CD4-positive, alpha-beta T cell (primary cell): ENCODE results near the gene GNPDA1. TPM values are rescaled to one million over a fixed set of nuclear protein-coding genes. Genes with fewer than 3 reads are reported as not detected.

Experiments
- ATAC-seq: fragments of 200-7000 bp; cut with Tn5 transposase; one replicate; pipeline ENCODE4 v1.10.0; 2022; ENCODE audit warnings: mild to moderate bottlenecking; ENCODE audit not compliant: poor library complexity
- CTCF ChIA-PET: fragments of 350-600 bp; sonication (Branson Sonifier 250); formaldehyde crosslinking; loops from one replicate; lab custom pipeline; 2021; ENCODE audit warnings: antibody characterized with exemption, inconsistent platforms; lab: Charles Lee
- POLR2A ChIA-PET: fragments of 350-600 bp; sonication (Branson Sonifier 250); formaldehyde crosslinking; loops from one replicate; lab custom pipeline; 2021; ENCODE audit warnings: antibody characterized with exemption, inconsistent platforms; lab: Charles Lee
- DNase-seq, 14 experiments: peaks; one replicate each; pipeline ENCODE4 v3.0.0-alpha.2; 2013 to 2020; ENCODE audit warnings: mixed read lengths in 2 of 14
- H3K27ac ChIP-seq, 2 donors: one replicate each; pipeline versions ENCODE4 v1.5.1 to v1.7.0; 2013; ENCODE audit warnings: low read length in 2 of 2, low read depth in 1 of 2, mild to moderate bottlenecking in 1 of 2
- H3K27me3 ChIP-seq, 2 experiments: 1 replicate in 1 of 2; 2 replicates in 1 of 2; pipeline versions ENCODE4 v1.6.1 to v1.7.0; 2013; ENCODE audit warnings: low read length in 2 of 2, control low read depth in 1 of 2, mild to moderate bottlenecking in 1 of 2, moderate library complexity in 1 of 2; ENCODE audit not compliant: insufficient read depth in 2 of 2, control insufficient read depth in 1 of 2
- H3K36me3 ChIP-seq: one replicate; pipeline ENCODE4 v1.6.1; 2013; ENCODE audit warnings: low read length, control low read depth; ENCODE audit not compliant: insufficient read depth
- H3K4me1 ChIP-seq: one replicate; pipeline ENCODE4 v1.6.1; 2013; ENCODE audit warnings: low read length, control low read depth; ENCODE audit not compliant: insufficient read depth
- H3K4me3 ChIP-seq: one replicate; pipeline ENCODE4 v1.5.1; 2013; ENCODE audit warnings: mild to moderate bottlenecking, low read length, moderate library complexity
- H3K9me3 ChIP-seq, 2 experiments: 1 replicate in 1 of 2; 2 replicates in 1 of 2; pipeline versions ENCODE4 v1.6.1 to v1.7.0; 2013; ENCODE audit warnings: low read length in 2 of 2, mild to moderate bottlenecking in 2 of 2, control low read depth in 1 of 2, moderate library complexity in 1 of 2; ENCODE audit not compliant: control insufficient read depth in 1 of 2, insufficient read depth in 1 of 2
- H3K27ac Mint-ChIP-seq: one replicate; pipeline ENCODE4 v1.8.0; 2020; ENCODE audit warnings: mixed read lengths
- H3K27me3 Mint-ChIP-seq: one replicate; pipeline ENCODE4 v1.8.0; 2021; ENCODE audit warnings: mixed read lengths
- H3K36me3 Mint-ChIP-seq: one replicate; pipeline ENCODE4 v1.8.0; 2021; ENCODE audit warnings: low read depth, mixed read lengths
- H3K4me1 Mint-ChIP-seq: one replicate; pipeline ENCODE4 v1.8.0; 2021; ENCODE audit warnings: low read depth, mixed read lengths
- H3K4me3 Mint-ChIP-seq: one replicate; pipeline ENCODE4 v1.8.0; 2020; ENCODE audit warnings: mild to moderate bottlenecking, mixed read lengths
- H3K9me3 Mint-ChIP-seq: one replicate; pipeline ENCODE4 v1.8.0; 2020; ENCODE audit warnings: mixed read lengths
- CTCF ChIP-seq: fragments of 200-600 bp; IDR thresholded peaks from one replicate; pipeline ENCODE4 v1.8.0; 2022; ENCODE audit warnings: antibody characterized with exemption, mild to moderate bottlenecking
- intact Hi-C, 2 experiments: fragments of 100-400 bp; cut with DNase I in 1 of 2; cut with micrococcal nuclease in 1 of 2; formaldehyde crosslinking; loops; one replicate each; pipeline versions ENCODE4 v1.15.1 to v1.9.0; 2023 to 2025; cut with DNase I, micrococcal nuclease
- total RNA-seq, 174 experiments: library from RNA in 2 of 174; stranded (reverse) in 2 of 174; gene quantifications; one replicate each; pipeline ENCODE4 v1.2.3 and lab custom pipeline; 2021 to 2026

The GNPDA1 gene
- total RNA-seq, 2 experiments from 2014 or later: 5.8 to 6.6 TPM

DNA sequence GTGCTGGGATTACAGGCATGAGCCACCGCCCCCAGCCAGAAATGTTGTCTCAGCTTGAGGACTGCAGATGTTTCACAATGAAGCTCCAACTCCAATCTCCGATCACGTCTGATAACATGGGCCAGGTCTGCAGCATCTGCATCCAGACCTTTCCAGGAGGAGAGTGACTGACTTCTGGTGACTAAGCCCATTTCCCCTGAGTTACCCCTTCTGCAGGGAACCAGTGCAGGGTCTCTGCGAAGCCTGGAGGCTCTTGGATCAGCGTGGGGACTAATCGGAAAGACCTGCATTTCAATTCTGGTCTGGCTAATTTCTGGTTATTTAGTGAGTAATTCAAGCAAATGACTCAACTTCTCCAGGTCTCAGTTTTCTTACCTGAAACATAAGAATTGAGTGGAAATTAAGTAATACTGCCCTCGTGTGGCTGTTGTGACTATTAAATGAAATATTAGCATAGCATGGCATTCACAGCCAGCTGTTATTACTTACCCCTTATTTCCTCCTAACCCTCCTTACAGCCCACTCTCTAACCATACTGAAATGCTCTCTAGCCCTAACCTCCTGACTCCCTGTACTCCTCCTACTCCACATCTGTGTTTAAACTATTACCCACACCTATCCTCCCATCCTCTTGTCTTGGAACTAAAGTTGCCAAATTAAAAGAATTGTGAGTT lies 2.2 kb upstream of the GNPDA1 start:
- Histone ChIP-seq H3K9me3 (no peaks in the 10 kb centered on the region), H3K36me3 (no peaks in the 10 kb centered on the region), H3K27ac (peak overlapping the region; percentile 72 to 83), H3K4me3 (peak overlapping the region; percentile 19), H3K27me3 (no peaks in the 10 kb centered on the region), H3K4me1 (peaks cover 75% of the 10 kb centered on the region)
- DNase-seq (peak in 7 of 14 experiments; percentile 11 to 82 (median 71)), ATAC-seq (peak; percentile 38)
- H3K27me3 Mint-ChIP-seq: no peaks in the 10 kb centered on the region
- H3K36me3 Mint-ChIP-seq: no peaks in the 10 kb centered on the region
- H3K27ac Mint-ChIP-seq: peak overlapping the region; percentile 89
- peaks cover 76% of the 10 kb centered on the region for H3K4me1 Mint-ChIP-seq
- POLR2A ChIA-PET: interaction anchor here (0.7 to 3.3 kb wide), 11 partner anchors 9 to 128 kb away, joined by 3 to 53 read pairs (median 5); partner anchors contain the start of genes NDFIP1 and RNF14
- CTCF ChIA-PET: interaction anchor here (0.7 to 3.1 kb wide), 14 partner anchors 10 to 323 kb away, joined by 3 to 15 read pairs (median 4); partner anchors contain the start of gene RNF14
- peak; percentile 68 for TF ChIP-seq CTCF
- peaks cover 3% of the 10 kb centered on the region for H3K9me3 Mint-ChIP-seq
- intact Hi-C loops: loop anchor here (1.0 to 10.0 kb wide), 7 partner anchors 23 to 340 kb away; partner anchors contain the start of gene NDFIP1 (in 1 of the 2)
- H3K4me3 Mint-ChIP-seq: peak overlapping the region; percentile 80

DNA sequence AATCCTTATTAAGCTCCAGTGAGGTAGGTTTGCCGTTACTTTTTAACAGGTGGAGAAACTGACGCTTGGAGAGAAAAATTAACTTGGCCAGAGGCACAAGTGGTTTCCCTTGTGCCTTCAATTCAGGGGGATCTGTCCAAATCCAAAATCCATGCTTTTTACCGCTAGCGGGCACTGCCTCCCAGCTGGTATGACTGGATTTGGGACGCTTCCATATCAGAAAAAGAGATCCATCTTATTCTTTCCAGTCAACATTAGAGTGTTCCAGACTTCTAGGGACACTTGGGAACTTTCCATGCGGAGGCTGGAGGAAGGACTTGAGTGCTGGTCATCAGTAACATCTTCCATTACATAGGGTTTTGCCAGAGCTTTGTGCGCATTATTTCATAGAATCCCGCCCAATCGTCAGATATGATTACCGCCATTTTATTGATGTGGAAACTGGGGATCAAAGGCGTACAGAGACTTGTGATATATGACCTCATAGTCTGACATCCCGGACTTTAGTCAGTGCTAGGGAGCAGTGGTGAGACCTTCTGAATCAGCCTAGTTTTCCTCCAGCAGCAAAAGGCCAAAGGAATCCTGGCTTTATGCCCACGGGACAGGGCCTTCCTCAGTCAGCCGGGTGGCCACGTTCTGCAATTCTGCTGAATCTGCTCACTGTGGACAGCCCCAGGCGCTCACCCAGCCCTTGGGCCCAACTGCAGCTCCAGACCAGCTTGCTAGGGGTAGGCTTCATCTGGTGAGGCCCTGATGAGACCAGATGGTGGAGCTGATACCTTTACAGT lies 1.1 kb upstream of the GNPDA1 start:
- POLR2A ChIA-PET: interaction anchor here (0.6 to 3.6 kb wide), 13 partner anchors 11 to 322 kb away, joined by 3 to 53 read pairs (median 6); partner anchors contain the start of genes DELE1, NDFIP1 and RNF14
- H3K9me3 ChIP-seq: no peaks in the 10 kb centered on the region
- Mint-ChIP-seq H3K4me1 (peaks cover 85% of the 10 kb centered on the region), H3K27ac (peak overlapping the region; percentile 89), H3K4me3 (peak overlapping the region; percentile 90), H3K9me3 (peaks cover 3% of the 10 kb centered on the region), H3K27me3 (no peaks in the 10 kb centered on the region), H3K36me3 (peaks cover 5% of the 10 kb centered on the region)
- intact Hi-C loops: loop anchor here (2.0 to 10.0 kb wide), 5 partner anchors 42 to 341 kb away; partner anchors contain the start of gene NDFIP1 (in 1 of the 2)
- peaks cover 74% of the 10 kb centered on the region for H3K4me1 ChIP-seq
- no peak for ATAC-seq
- no peak for DNase-seq
- no peak overlapping the region for H3K4me3 ChIP-seq
- TF ChIP-seq CTCF: no peak
- H3K27ac ChIP-seq: peak overlapping the region in 1 of 2 donors; percentile 26
- no peaks in the 10 kb centered on the region for H3K27me3 ChIP-seq
- no peaks in the 10 kb centered on the region for H3K36me3 ChIP-seq
- CTCF ChIA-PET: interaction anchor here (1.3 to 3.4 kb wide), 7 partner anchors 11 to 96 kb away, joined by 4 to 15 read pairs (median 12); partner anchors contain the start of gene RNF14

DNA sequence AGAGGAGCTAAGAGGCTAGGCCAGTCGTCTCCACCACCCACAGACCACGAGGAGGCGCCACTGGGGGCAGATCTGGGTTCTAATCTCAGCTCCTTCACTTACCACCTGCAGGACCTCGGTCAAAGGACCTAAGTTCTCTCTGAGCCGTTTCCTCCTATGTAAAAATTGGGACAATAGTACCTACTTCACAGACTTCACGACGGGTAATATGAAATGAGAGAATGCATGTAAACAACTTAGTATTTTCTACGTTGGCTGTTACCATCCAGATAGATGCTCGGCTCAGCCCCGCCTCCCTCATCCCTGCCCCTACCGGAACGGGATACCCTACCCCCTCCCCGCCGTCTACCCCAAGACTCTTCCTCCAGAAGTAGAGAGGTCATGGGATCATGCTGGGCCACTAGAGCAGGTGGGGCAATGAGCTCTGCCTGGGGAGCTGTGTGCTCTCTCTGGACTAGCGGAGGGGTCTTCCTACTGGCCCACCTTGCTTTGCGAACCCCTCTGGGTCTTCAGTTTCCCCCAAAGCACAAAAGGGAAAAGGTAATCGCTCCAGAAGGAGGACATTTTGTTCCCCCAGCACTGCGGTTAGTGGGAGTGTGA lies 541 bp downstream of the GNPDA1 start:
- ChIA-PET CTCF (interaction anchor here (0.8 to 3.4 kb wide), 16 partner anchors 11 to 362 kb away, joined by 3 to 18 read pairs (median 5); partner anchors contain the start of genes FCHSD1, NDFIP1 and RNF14), POLR2A (interaction anchor here (0.6 to 3.6 kb wide), 12 partner anchors 9 to 131 kb away, joined by 3 to 26 read pairs (median 4); partner anchors contain the start of genes NDFIP1 and RNF14)
- Histone ChIP-seq H3K9me3 (no peaks in the 10 kb centered on the region), H3K27ac (peak overlapping the region; percentile 48 to 60), H3K4me3 (peak overlapping the region; percentile 86), H3K27me3 (no peaks in the 10 kb centered on the region), H3K4me1 (peaks cover 67% of the 10 kb centered on the region), H3K36me3 (no peaks in the 10 kb centered on the region)
- no peaks in the 10 kb centered on the region for H3K27me3 Mint-ChIP-seq
- peaks cover 84% of the 10 kb centered on the region for H3K4me1 Mint-ChIP-seq
- DNase-seq: peak; percentile 29 to 73 (median 46)
- peak; percentile 44 for ATAC-seq
- H3K36me3 Mint-ChIP-seq: peaks cover 15% of the 10 kb centered on the region
- TF ChIP-seq CTCF: peak; percentile 38
- intact Hi-C loops: loop anchor here (5.0 to 10.0 kb wide), 3 partner anchors 40 to 343 kb away; no protein-coding TSS in a partner anchor
- H3K4me3 Mint-ChIP-seq: peak overlapping the region; percentile 88
- peak overlapping the region; percentile 89 for H3K27ac Mint-ChIP-seq
- no peaks in the 10 kb centered on the region for H3K9me3 Mint-ChIP-seq
